Mucosa of rectum (tissue), 2 donors: ENCODE data around the gene MAPKBP1.
A peak's percentile ranks its signal among the peaks of the same experiment; 100 is the strongest.
"Not testable (repeated sequence)": the region's sequence is repeated elsewhere in the genome, so short reads cannot be mapped to it uniquely, and the experiment has no call there.

Source experiments
- H3K27ac ChIP-seq, 2 donors: one replicate each; pipeline ENCODE4 v1.7.0; 2013; ENCODE audit warnings: inconsistent platforms in 2 of 2, low read depth in 2 of 2, low read length in 2 of 2
- H3K27me3 ChIP-seq, 2 donors: one replicate each; pipeline ENCODE4 v1.7.0; 2013; ENCODE audit warnings: low read length in 2 of 2; ENCODE audit not compliant: control insufficient read depth in 2 of 2, insufficient read depth in 2 of 2
- H3K36me3 ChIP-seq, 2 donors: one replicate each; pipeline ENCODE4 v1.7.0; 2013; ENCODE audit warnings: low read length in 2 of 2; ENCODE audit not compliant: control insufficient read depth in 2 of 2, insufficient read depth in 2 of 2
- H3K4me1 ChIP-seq, 2 donors: one replicate each; pipeline ENCODE4 v1.7.0; 2013; ENCODE audit warnings: low read length in 2 of 2, mild to moderate bottlenecking in 1 of 2; ENCODE audit not compliant: control insufficient read depth in 2 of 2, insufficient read depth in 2 of 2
- H3K4me3 ChIP-seq, 2 donors: one replicate each; pipeline ENCODE4 v1.7.0; 2013; ENCODE audit warnings: low read length in 2 of 2
- H3K9ac ChIP-seq, 2 donors: one replicate each; pipeline ENCODE4 v1.7.0; 2013; ENCODE audit warnings: low read length in 2 of 2, low read depth in 1 of 2, mild to moderate bottlenecking in 1 of 2
- H3K9me3 ChIP-seq, 2 donors: one replicate each; pipeline ENCODE4 v1.7.0; 2013; ENCODE audit warnings: low read length in 2 of 2; ENCODE audit not compliant: control insufficient read depth in 2 of 2
- donor health status: healthy.
- donor health status: Normal muscosa, but diverticular disease.

The MAPKBP1 gene

DNA sequence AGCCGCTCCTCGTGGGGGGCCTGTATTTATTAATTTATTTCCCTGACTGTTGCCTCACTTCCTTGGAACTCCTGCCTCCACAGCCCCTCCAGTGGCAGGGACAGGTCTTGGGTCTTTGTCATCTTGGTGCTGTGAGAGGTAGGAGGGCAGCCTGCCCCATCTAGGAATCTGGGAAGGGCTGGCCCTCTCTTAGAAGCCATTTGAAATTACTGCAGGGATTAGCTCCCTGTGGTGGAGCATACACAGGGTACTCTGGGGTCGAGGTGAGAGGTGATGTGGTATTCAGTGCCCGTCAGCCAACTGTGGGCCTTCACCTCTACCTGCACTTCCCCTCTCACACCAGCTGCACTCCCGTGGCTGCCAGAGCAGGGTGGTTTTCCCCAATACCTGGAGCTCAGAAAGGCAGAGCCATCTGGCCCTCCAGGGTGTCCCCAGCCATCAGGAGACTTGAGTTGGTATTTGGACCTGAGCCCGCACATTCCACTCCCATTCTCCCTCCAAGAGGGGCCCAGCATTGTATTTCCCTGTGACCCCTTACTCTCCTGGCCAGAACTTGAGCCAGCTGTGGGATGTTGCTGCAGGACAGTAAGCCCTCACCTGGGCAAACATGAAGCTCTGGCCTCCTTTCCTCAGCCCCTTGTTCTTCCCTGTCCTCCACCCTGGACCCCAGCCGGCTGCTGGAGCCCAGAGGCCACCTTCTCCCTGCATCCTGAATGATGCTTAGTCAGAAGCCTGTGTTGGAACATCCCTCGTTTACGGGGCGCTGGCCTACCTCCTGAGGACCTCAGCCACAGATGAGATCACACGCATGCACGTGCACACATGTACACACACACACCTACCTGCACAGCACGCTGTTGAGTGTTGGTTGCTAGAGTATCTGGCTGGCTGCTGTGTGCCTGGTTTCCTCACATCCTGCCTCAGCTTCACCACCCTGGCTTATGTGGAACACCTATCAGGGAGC lies 51.6 kb downstream of the MAPKBP1 start:
- Histone ChIP-seq H3K27me3 (no peaks in the 10 kb centered on the region), H3K9ac (no peak overlapping the region), H3K4me3 (no peak overlapping the region), H3K27ac (no peak overlapping the region), H3K4me1 (peaks cover 5 to 11% of the 10 kb centered on the region in 2 donors), H3K36me3 (peaks cover 2 to 17% of the 10 kb centered on the region in 2 donors), H3K9me3 (no peaks in the 10 kb centered on the region)

DNA sequence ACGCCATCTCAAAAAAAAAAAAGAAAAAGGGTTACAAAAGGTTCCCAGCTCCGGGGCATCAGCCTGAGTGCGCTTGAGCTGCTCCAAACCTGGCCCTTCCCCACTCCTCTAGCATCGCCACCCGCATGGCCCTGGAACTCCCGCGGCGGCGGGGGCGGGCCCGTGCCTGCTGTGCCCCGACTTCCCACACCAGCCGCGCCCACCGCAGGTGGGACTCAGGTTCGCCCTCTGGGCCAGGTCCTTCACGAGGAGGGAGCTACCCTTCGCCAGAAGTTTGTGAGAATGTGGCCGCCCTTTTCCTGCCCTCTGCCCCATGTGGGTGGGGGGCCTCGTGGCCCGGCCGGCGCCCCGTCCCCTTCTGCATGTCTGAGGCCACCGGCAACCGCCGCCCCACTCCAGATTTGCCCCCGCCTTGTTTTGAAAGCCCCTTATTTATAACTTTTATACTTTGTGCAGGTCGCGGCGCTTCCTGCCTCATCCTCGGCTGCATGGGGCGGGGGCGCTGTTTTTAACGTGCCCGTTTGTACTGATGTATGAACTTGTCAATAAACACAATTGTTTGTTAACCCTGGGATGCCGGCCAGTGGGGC lies 53.1 kb downstream of the MAPKBP1 start:
- Histone ChIP-seq H3K36me3 (peaks cover 0 to 17% of the 10 kb centered on the region in 2 donors), H3K4me3 (peak overlapping the region; percentile 60 to 69), H3K27ac (no peak overlapping the region), H3K9me3 (no peaks in the 10 kb centered on the region), H3K9ac (peak overlapping the region; percentile 41 to 53), H3K27me3 (no peaks in the 10 kb centered on the region), H3K4me1 (peaks cover 5 to 10% of the 10 kb centered on the region in 2 donors)

DNA sequence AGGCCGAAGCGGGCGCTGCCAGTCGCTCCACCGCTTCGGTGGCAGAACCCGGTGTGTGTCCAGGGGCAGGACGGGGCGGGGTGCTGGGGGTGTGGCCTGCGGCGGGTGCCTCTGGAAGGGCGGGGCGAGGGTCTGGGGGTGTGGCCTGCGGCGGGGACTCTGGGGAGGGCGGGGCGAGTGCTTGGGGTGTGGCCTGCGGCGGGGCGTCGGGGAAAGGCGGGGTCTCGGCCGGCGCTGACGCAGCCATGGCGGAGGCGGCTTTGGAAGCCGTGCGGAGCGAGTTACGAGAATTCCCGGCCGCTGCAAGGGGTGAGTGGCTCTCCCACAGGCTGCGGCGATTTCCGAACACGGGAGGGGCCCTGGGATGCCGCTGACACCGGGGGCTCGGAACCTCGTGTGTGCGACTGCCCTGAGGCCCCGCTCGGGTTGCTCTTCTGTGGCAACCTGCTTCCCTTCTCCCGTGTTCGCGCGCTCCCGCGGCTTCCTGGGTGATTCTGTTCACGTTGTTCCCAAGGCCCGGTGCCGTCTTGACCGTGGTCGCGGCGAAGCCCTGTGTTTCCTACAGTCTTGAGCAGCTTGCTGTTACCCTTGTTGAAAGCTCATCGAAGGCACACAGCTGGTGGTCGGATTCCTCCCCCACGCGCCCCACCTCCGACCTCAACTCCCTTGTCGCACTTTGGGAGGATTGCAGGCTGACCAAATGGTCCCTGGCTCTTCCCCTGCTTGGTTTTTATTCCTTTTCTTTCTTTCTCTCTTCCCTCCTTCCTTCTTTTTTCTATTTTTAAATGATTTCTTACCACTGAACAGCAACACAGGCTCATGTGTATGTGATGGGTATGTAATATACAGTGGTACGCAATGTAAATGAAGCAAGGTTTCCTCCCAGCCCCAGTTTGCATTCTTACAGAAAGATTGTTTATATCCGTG lies 53.9 kb downstream of the MAPKBP1 start, which contains the start of gene JMJD7:
JMJD7 (plus strand) TSS at position 213 of the 927 bp plus-strand sequence; CDS start at position 246, 33 bp downstream.
- H3K27ac ChIP-seq = peak within 1 kb of the TSS; percentile 18 to 73
- H3K9ac ChIP-seq = peak within 1 kb of the TSS; percentile 79 to 90
- H3K27me3 ChIP-seq = no peaks in the 10 kb centered on the region
- peaks cover 0 to 19% of the 10 kb centered on the region in 2 donors for H3K36me3 ChIP-seq
- no peaks in the 10 kb centered on the region for H3K9me3 ChIP-seq
- H3K4me3 ChIP-seq = peak within 1 kb of the TSS; percentile 82 to 93
- H3K4me1 ChIP-seq = peaks cover 5 to 14% of the 10 kb centered on the region in 2 donors

DNA sequence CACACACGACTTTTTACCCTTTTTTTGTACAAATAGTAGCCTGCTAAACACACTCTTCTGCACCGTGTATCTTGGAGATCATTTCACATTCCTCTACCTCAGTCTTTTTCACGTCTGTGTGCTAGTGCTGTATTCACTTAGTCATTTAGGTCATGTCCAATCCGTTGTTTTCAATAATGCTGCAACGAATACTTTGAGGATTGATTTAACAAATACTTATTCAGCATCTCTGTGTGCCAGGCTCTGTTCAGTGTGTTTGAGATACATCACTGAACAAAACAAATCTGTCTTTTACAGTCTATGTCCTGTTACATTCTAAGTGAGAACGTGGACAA lies 54.5 kb downstream of the MAPKBP1 start:
- H3K4me1 ChIP-seq = peaks cover 5 to 14% of the 10 kb centered on the region in 2 donors

DNA sequence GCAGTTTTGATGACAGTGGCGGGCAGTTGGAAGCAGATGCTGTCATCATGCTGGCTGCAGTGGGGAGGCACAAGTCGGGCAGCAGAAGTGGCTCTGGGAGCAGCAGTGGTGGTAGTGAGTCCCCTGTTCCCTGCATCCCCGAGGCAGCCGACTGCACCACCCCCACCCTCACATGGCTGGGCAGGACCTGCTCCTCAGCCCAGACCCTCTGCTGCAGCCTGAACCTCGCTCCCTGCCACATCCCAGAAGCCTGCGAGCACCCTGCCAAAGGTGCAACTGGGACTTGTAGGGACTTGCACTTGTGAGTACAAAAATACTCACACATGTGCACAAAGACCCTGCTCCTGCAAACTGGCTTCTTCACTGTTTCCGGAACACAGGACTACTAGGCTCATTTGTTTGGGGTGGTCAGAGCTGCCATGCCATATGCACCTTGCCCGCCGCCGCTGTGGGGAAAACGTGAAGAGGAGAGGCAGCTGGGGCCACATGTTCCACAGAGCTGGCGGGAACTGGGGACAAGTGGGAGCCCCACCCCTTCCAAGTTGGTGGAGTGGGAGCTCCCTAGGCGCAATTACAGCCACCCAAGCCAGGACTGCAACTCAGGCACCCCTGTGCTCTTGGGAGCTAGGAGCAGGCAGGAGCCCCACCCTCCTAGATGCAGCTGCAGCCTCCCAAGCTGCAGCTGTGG lies 55.8 kb downstream of the MAPKBP1 start:
- Histone ChIP-seq H3K36me3 (peaks cover 0 to 10% of the 10 kb centered on the region in 2 donors), H3K4me3 (no peak overlapping the region), H3K9me3 (no peaks in the 10 kb centered on the region), H3K27ac (no peak overlapping the region), H3K9ac (no peak overlapping the region), H3K27me3 (no peaks in the 10 kb centered on the region), H3K4me1 (peaks cover 5 to 14% of the 10 kb centered on the region in 2 donors)

More for the DNA sequence above, 54.5 kb downstream of the MAPKBP1 start:
- Histone ChIP-seq H3K9ac (peak overlapping the region; percentile 79 to 90), H3K9me3 (no peaks in the 10 kb centered on the region), H3K36me3 (peaks cover 0 to 14% of the 10 kb centered on the region in 2 donors), H3K27ac (no peak overlapping the region), H3K4me3 (peak overlapping the region; percentile 82 to 93), H3K27me3 (no peaks in the 10 kb centered on the region)

DNA sequence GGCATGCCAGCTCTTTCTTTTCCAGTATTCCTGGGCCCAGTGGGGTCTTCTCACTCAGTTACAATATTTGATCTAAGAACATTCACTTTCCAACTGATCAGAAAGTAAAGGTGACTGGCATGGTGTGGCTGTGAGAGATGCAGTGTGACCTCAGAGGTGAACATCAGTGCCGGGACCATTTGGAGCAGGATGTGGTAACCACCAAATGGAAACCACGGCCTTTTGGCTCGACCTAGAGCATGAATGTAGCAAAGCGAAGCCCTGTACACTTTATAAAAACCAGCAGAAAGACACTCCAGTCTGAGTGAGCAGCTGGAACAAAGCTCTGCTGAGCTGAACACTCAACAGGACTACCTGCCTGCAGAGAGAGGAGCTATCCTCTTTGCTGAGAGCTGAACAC lies 57.0 kb downstream of the MAPKBP1 start:
- H3K27me3 ChIP-seq, H3K9ac ChIP-seq, H3K9me3 ChIP-seq, H3K4me3 ChIP-seq, H3K27ac ChIP-seq: not testable (repeated sequence)
- peaks cover 5 to 14% of the 10 kb centered on the region in 2 donors for H3K4me1 ChIP-seq
- H3K36me3 ChIP-seq = peaks cover 0 to 10% of the 10 kb centered on the region in 2 donors

DNA sequence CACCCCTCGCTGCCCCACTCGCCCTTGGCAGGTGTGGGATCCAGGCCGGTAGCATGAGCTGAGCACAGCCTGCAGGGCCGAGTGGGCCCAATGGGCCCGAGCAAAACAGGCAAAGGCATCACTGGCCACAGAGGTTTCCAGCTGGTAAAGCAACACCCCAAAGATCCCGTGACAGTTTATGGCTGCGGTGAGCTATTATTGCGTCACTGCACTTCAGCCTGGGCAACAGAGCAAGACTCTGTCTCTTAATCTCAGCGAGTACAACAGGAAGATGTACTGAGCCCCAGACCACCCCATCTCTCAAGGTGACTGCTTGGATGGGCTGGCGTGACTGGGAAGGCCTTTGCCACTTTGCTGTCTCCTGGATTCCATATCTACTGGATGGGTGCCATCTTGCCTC lies 57.9 kb downstream of the MAPKBP1 start:
- Histone ChIP-seq H3K4me3 (no peak overlapping the region), H3K27me3 (no peaks in the 10 kb centered on the region), H3K4me1 (peaks cover 3 to 14% of the 10 kb centered on the region in 2 donors), H3K9me3 (no peaks in the 10 kb centered on the region), H3K27ac (no peak overlapping the region), H3K9ac (no peak overlapping the region), H3K36me3 (peaks cover 0 to 16% of the 10 kb centered on the region in 2 donors)

DNA sequence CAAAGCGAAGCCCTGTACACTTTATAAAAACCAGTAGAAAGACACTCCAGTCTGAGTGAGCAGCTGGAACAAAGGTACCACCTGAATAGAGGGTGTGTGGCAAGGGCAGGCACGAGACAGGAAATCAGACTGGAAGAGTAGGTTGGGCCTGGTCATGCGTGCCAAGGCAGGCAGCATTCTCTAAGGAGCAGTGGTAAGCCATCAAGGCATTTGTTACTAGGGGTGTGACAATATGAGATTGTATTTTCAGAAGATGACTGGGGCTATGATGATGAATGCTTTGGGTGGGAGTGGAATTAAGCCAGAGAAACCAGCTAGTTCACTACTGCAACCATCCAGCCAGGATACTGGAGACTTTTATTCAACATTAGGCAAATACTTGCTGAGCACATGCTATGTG lies 58.6 kb downstream of the MAPKBP1 start:
- H3K36me3 ChIP-seq = peaks cover 0 to 16% of the 10 kb centered on the region in 2 donors
- no peak overlapping the region for H3K27ac ChIP-seq
- no peaks in the 10 kb centered on the region for H3K27me3 ChIP-seq
- no peak overlapping the region for H3K4me3 ChIP-seq
- no peak overlapping the region for H3K9ac ChIP-seq
- peaks cover 0 to 15% of the 10 kb centered on the region in 2 donors for H3K4me1 ChIP-seq
- no peaks in the 10 kb centered on the region for H3K9me3 ChIP-seq

DNA sequence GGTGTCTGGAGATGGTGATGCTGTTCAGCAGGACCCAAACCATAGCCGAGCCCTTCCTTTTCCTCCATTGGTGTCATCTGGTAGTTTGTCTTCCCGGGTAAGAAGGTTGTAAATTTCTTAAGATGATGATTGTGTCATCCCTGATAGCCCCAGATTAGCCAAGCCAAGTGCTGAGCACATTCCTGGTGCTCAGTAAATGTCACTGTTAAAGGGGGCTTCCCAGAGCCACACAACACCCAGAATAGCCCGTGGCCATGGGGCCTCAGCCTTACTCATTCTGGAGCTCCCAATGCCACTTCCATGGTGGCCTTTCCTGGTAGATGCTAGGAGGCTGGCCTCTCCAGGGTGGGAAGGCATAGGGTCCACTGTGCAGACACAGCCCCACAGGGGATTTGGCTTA lies 59.8 kb downstream of the MAPKBP1 start:
- Histone ChIP-seq H3K27ac (no peak overlapping the region), H3K27me3 (no peaks in the 10 kb centered on the region), H3K9ac (no peak overlapping the region), H3K36me3 (peaks cover 0 to 16% of the 10 kb centered on the region in 2 donors), H3K4me1 (peaks cover 5 to 17% of the 10 kb centered on the region in 2 donors), H3K4me3 (no peak overlapping the region), H3K9me3 (no peaks in the 10 kb centered on the region)
